ENCODE data around the gene HS6ST1.

HS6ST1 gene

GRCh38 chr2:128316777-128317180, 1.9 kb downstream of the HS6ST1 start:
- H3K4me1 ChIP-seq (ENCODE audit: insufficient read depth, low read length, severe bottlenecking) = peaks cover 18% of the 10 kb centered on the region
- peak overlapping the region; percentile 34; the same call in 1 of the 2 replicates for H3K9ac ChIP-seq (ENCODE audit: low read length)
- H2AFZ ChIP-seq (ENCODE audit: low read length) = no peak overlapping the region
- H3K4me2 ChIP-seq (ENCODE audit: low read length) = peak overlapping the region; percentile 97
- TF ChIP-seq EZH2 (IDR thresholded peaks at IDR 0.05; ENCODE audit: borderline replicate concordance, low read length) (no peak), CTCF (IDR thresholded peaks at IDR 0.05; ENCODE audit: low read length) (no peak)
- H4K20me1 ChIP-seq (ENCODE audit: insufficient read depth, low read length) = no peaks in the 10 kb centered on the region; the same call in 1 of the 2 replicates
- H3K4me3 ChIP-seq (ENCODE audit: low read depth, low read length, poor library complexity, severe bottlenecking) = peak overlapping the region; percentile 68
- no peak overlapping the region for H3K27ac ChIP-seq (ENCODE audit: low read depth, low read length, poor library complexity, severe bottlenecking)
- no peaks in the 10 kb centered on the region; the same call in 1 of the 2 replicates for H3K27me3 ChIP-seq (ENCODE audit: insufficient read depth, low read length)
- no peaks in the 10 kb centered on the region for H3K9me3 ChIP-seq (ENCODE audit: low read length)
- no peaks in the 10 kb centered on the region; the same call in 1 of the 2 replicates for H3K36me3 ChIP-seq (ENCODE audit: insufficient read depth, low read length)
- no peaks in the 10 kb centered on the region for H3K9me2 ChIP-seq (ENCODE audit: low read depth, low read length)
- no peaks in the 10 kb centered on the region for H3F3A ChIP-seq (ENCODE audit: insufficient read depth, low read length)
- H3K79me2 ChIP-seq (ENCODE audit: insufficient read depth, low read length) = no peaks in the 10 kb centered on the region

GRCh38 chr2:128315829-128316776, 2.6 kb downstream of the HS6ST1 start:
- Histone ChIP-seq H3K9me3 (ENCODE audit: low read length) (no peaks in the 10 kb centered on the region), H3K4me3 (ENCODE audit: low read depth, low read length, poor library complexity, severe bottlenecking) (no peak overlapping the region), H3K79me2 (ENCODE audit: insufficient read depth, low read length) (no peaks in the 10 kb centered on the region), H3K27ac (ENCODE audit: low read depth, low read length, poor library complexity, severe bottlenecking) (no peak overlapping the region), H2AFZ (ENCODE audit: low read length) (no peak overlapping the region), H4K20me1 (ENCODE audit: insufficient read depth, low read length) (no peaks in the 10 kb centered on the region; the same call in 1 of the 2 replicates), H3F3A (ENCODE audit: insufficient read depth, low read length) (no peaks in the 10 kb centered on the region), H3K9me2 (ENCODE audit: low read depth, low read length) (no peaks in the 10 kb centered on the region), H3K4me1 (ENCODE audit: insufficient read depth, low read length, severe bottlenecking) (peaks cover 18% of the 10 kb centered on the region), H3K9ac (ENCODE audit: low read length) (no peak overlapping the region), H3K4me2 (ENCODE audit: low read length) (peak overlapping the region; percentile 97; the same call in 1 of the 2 replicates), H3K27me3 (ENCODE audit: insufficient read depth, low read length) (no peaks in the 10 kb centered on the region; the same call in 1 of the 2 replicates), H3K36me3 (ENCODE audit: insufficient read depth, low read length) (no peaks in the 10 kb centered on the region; the same call in 1 of the 2 replicates)
- no peak for TF ChIP-seq CTCF (IDR thresholded peaks at IDR 0.05; ENCODE audit: low read length)
- no peak for TF ChIP-seq EZH2 (IDR thresholded peaks at IDR 0.05; ENCODE audit: borderline replicate concordance, low read length)

GRCh38 chr2:128315122-128315828, 3.4 kb downstream of the HS6ST1 start:
- TF ChIP-seq CTCF (IDR thresholded peaks at IDR 0.05; ENCODE audit: low read length) = no peak
- no peak for TF ChIP-seq EZH2 (IDR thresholded peaks at IDR 0.05; ENCODE audit: borderline replicate concordance, low read length)
- H3K9me2 ChIP-seq (ENCODE audit: low read depth, low read length) = no peaks in the 10 kb centered on the region
- H3K9me3 ChIP-seq (ENCODE audit: low read length) = no peaks in the 10 kb centered on the region
- no peaks in the 10 kb centered on the region; the same call in 1 of the 2 replicates for H4K20me1 ChIP-seq (ENCODE audit: insufficient read depth, low read length)
- H3K27me3 ChIP-seq (ENCODE audit: insufficient read depth, low read length) = no peaks in the 10 kb centered on the region; the same call in 1 of the 2 replicates
- H3K4me1 ChIP-seq (ENCODE audit: insufficient read depth, low read length, severe bottlenecking) = peaks cover 18% of the 10 kb centered on the region
- no peaks in the 10 kb centered on the region for H3K79me2 ChIP-seq (ENCODE audit: insufficient read depth, low read length)
- no peak overlapping the region for H3K27ac ChIP-seq (ENCODE audit: low read depth, low read length, poor library complexity, severe bottlenecking)
- no peak overlapping the region for H2AFZ ChIP-seq (ENCODE audit: low read length)
- H3F3A ChIP-seq (ENCODE audit: insufficient read depth, low read length) = no peaks in the 10 kb centered on the region
- H3K9ac ChIP-seq (ENCODE audit: low read length) = no peak overlapping the region
- H3K36me3 ChIP-seq (ENCODE audit: insufficient read depth, low read length) = no peaks in the 10 kb centered on the region; the same call in 1 of the 2 replicates
- no peak overlapping the region for H3K4me2 ChIP-seq (ENCODE audit: low read length)
- no peak overlapping the region for H3K4me3 ChIP-seq (ENCODE audit: low read depth, low read length, poor library complexity, severe bottlenecking)

Data from OCI-LY1 (cell line).